Islet of Langerhans (tissue), 1 donor: ENCODE data around the gene TCEANC2.
"Not testable (repeated sequence)": the region's sequence is repeated elsewhere in the genome, so short reads cannot be mapped to it uniquely, and the experiment has no call there.

Experiments used
- FAIRE-seq: peaks from one replicate; lab custom pipeline; 2011; peaks lifted over from hg19 to GRCh38; lab: Jason Lieb, UNC

Gene TCEANC2

DNA sequence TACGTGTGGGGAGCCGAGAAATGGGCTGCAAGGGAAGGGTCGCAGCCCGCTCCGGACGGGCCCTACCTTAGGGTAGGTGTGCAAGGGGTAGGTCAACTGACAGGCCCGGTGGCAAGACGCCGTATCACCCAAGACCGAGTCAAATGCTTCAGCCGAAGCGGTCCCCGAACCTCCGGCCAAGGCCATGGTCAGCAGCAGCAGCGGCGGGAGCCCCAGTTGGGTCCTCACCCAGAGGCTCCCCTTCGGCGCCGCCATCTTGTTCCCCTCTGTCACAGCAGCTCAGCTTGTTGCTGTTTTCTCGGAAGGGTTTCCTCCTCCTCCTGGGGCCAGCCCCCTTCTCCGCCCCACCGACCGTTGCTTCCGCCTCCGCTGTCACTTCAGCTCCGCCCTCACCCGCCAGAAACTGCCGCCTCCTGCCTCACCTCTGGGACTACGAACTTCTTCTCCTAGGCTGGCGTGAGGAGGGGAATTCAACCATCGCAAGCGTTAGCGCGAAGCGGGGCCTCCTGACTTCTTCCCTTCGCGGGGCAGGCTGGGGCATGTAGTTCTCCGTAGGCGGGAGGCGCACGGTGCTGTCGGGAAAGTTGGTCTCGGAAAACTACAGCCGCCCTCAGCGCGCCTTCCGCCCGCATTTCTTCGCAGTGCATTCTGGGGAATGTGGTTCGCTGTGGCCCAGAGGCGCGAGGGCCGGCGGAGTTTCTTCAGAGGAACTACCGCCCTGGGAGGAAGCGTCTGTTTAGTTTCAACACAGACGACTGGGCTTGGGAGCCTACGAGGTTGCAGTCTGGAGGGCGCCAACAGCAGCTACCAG, at the start of gene TCEANC2, which contains the start of gene TMEM59:
TSS of gene TCEANC2 (plus strand) at position 675 of the 811 bp plus-strand sequence. CDS start 815 bp downstream, outside the sequence.
TSS of gene TMEM59 (minus strand) at position 271 of the 811 bp plus-strand sequence. CDS start at position 255, 16 bp downstream.
- no peak for FAIRE-seq

DNA sequence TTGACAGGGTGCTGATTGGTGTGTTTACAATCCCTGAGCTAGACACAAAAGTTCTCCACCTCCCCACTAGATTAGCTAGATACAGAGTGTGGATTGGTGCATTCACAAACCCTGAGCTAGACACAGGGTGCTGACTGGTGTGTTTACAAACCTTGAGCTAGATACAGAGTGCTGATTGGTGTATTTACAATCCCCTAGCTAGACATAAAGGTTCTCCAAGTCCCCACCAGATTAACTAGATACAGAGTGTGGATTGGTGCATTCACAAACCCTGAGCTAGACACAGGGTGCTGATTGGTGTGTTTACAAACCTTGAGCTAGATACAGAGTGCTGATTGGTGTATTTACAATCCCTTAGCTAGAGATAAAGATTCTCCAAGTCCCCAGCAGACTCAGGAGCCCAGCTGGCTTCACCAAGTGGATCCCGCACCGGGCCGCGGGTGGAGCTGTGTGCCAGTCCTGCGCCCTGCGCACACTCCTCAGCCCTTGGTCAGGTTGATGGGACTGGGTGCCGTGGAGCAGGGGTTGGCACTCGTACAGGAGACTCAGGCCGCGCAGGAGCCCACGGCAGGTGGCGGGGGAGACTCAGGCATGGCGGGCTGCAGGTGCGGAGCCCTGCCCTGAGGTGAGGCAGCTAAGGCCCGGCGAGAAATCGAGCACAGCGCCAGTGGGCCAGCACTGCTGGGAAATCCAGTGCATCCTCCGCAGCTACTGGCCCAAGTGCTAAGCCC, 49.5 kb upstream of the TCEANC2 start:
- not testable (repeated sequence) for FAIRE-seq

DNA sequence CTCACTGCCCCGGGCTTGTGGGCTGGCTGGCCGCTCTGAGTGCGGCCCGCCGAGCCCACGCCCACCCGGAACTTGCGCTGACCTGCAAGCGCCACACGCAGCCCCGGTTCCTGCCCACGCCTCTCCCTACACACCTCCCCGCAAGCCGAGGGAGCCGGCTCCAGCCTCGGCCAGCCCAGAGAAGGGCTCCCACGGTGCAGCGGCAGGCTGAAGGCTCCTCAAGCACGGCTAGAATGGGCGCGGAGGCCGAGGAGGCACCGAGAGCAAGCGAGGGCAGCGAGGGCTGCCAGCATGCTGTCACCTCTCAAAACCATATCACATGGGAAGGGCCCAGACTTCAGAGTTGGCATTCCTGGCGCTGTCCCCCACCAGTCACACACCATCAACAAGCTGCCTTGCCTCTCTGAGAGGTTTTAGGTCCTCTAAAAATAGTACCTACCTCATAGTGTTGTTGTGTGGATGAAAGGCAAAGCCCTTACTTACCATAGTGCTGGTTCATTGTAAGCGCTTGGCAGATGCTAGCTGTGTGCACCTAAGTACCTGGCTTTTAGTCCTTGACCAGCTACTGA, 48.8 kb upstream of the TCEANC2 start:
- no peak for FAIRE-seq

- no peak for FAIRE-seq
Measured at GRCh38 chr1:54006508-54006907, 46.9 kb upstream of the TCEANC2 start.

- no peak for FAIRE-seq
Measured at GRCh38 chr1:54007613-54008012, 45.8 kb upstream of the TCEANC2 start.

DNA sequence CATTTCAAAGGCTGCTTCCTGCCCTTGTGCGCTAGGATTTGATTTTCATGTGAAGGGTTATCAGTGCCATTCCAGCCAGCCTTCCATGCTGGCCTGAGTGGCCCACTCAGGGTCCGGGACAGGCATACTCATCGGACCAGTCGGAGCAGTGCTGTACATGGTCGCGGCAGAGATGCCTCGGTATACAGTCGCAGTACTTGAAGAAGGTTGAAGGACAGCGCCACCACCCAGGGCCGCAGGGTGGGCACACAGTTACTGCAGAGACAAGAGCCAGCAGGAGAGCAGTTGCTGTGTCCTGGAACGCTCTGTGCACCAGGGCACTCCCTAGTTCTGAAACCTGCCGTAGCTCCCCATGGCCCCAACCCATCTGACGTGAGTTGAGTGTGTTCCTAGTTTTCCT, 44.5 kb upstream of the TCEANC2 start:
- FAIRE-seq: no peak

DNA sequence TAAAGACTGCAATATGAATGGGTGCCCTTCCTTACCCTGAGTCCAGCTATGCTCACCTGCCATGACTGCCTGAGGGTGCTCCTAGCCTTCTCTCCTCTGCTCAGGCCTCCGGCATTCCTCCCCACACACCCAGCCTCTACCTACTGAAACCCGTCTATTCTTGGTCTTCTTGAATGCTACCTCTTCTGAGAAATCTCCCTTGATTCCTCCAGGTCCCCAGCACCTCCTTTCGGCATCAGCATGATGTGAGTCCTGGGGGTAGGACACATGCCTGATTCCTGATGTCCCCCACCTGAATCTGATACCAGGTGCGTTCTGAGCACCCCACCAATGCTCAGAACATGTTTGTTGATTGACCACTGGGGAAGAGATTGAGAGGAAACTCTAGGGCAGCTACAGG, 44.0 kb upstream of the TCEANC2 start:
- FAIRE-seq: no peak

- no peak for FAIRE-seq
Measured at GRCh38 chr1:54010415-54011117, 42.8 kb upstream of the TCEANC2 start.

DNA sequence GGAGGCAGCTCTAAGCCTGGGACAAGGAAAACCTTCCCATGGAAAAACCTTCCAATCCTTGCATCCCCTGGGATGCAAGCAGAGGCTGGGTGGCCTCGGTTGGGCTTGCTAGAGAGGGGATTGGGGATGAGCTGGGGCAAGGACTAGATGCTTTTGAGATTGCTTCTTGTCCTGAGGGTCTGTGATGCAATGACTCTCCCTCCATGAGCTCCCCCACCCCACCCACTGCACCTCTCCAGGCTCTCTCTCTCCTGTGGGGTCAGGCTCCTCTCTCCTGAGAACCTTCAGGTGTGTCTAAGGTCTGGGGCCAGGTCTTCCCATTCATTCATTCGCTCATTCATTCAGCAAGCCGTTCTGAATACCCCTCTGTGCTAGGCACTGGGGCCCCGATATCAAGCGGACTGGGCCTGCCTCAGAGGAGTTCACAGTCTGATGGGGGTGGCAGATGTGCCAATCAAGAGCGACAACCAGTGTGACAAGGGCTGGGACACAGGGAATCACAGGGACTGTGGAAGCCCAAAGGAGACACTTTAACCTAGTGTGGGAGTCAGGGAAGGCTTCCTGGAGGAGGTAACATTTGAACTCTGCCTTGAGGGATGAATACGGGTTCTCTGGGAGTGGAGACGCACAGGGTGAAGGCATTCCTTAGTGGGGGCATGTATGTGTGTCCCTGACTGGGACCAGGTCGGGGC, 41.9 kb upstream of the TCEANC2 start:
- no peak for FAIRE-seq

- FAIRE-seq: no peak
Measured at GRCh38 chr1:54012008-54012325, 41.4 kb upstream of the TCEANC2 start.

- FAIRE-seq: no peak
Measured at GRCh38 chr1:54012863-54013262, 40.5 kb upstream of the TCEANC2 start.

- FAIRE-seq: no peak
Measured at GRCh38 chr1:54013393-54014008, 39.9 kb upstream of the TCEANC2 start.

DNA sequence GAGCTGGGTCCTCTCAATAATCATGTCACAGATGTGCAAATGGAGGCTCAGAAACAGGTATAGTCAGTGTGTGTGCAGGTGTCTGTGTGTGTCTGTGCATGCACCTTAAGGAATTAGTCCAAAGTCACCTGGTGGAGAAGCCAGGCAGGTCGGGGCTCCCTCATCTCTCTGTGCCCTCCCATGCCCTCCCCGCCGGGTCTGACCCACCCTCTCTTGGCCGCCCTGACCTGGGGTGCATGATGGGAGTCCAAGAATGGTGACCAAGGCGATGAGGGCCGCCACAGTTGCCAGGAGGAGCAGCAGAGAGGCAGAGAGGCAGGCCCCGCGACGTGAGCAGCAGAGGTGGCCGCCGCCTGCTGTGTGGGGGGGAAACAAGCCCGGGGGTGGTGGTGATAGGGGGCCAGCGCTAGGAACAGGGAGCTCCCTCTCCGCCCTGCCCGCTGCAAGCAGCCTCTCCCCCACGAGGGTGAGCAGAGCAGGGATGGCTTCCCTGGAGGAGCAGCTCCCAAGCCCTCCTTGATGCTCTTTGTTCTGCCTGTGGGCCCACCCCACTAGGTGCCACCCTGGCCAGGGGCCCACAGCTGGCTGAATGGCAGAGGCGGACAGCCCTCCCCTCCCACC, 39.3 kb upstream of the TCEANC2 start:
- no peak for FAIRE-seq

GRCh38 chr1:54016343-54017282, 36.8 kb upstream of the TCEANC2 start:
- no peak for FAIRE-seq

DNA sequence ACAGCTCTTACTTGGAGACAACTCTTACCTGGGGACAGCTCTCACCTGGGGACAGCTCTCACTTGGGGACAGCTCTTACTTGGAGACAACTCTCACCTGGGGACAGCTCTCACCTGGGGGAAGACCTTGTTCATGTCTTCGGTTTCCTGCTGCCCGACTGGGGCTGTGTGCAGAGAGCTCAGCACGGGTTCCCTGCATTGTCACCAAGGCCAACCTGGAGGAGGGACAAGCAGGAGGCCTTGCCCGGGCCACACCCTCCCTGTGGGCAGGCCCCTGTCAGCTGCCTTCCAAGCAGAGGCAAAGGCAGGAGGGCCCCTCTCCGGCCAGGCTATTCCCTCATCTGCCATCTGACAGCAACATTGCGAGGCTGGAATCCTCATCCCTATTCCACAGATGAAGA, 35.4 kb upstream of the TCEANC2 start, which contains the start of gene LDLRAD1:
TSS of gene LDLRAD1 (minus strand) at position 208 of the 400 bp plus-strand sequence. CDS start at position 134, 74 bp downstream.
- FAIRE-seq: no peak

- FAIRE-seq: no peak
Measured at GRCh38 chr1:54018635-54019034, 34.8 kb upstream of the TCEANC2 start.

GRCh38 chr1:54019562-54020176, 33.7 kb upstream of the TCEANC2 start:
- not testable (repeated sequence) for FAIRE-seq

- no peak for FAIRE-seq
Measured at GRCh38 chr1:54024358-54024757, 29.1 kb upstream of the TCEANC2 start.

DNA sequence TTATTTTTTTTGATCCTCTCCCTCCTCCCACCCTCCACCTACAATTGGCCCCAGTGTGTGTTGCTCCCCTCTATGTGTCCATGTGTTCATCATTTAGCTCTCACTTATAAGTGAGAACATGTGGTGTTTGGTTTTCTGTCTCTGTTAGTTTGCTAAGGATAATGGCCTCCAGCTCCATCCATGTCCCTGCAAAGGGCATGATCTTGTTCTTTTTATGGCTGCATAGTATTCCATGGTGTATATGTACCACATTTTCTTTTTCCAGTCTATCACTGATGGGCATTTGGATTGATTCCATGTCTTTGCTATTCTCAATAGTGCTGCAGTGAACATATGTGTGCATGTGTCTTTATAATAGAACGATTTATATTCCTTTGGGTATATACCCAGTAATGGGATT, 28.6 kb upstream of the TCEANC2 start:
- FAIRE-seq: not testable (repeated sequence)
